HG03196 (cell line): Measurements from ENCODE around the gene SNRNP40.
A peak's percentile ranks its signal among the peaks of the same experiment; 100 is the strongest.

ENCODE experiments used
- ATAC-seq: cut with Tn5 transposase; IDR thresholded peaks from one replicate; pipeline ENCODE4 v1.9.1; 2021; ENCODE audit not compliant: unreplicated experiment

The SNRNP40 gene

GRCh38 chr1:31296486-31297276 lies at the start of gene SNRNP40, which contains the start of gene ZCCHC17:
Gene SNRNP40 (minus strand): TSS chr1:31296788. CDS start chr1:31296751, 37 bp downstream.
Gene ZCCHC17 (plus strand): TSS chr1:31297032. CDS start chr1:31310099, 13,067 bp downstream.
- peak; percentile 97 for ATAC-seq

GRCh38 chr1:31345635-31346034 lies 49.0 kb upstream of the SNRNP40 start:
- ATAC-seq = no peak

- ATAC-seq = no peak
These were observed 47.9 kb upstream of the SNRNP40 start for GRCh38 chr1:31344503-31344902.

- ATAC-seq = no peak
These were observed 40.3 kb upstream of the SNRNP40 start for GRCh38 chr1:31336687-31337467.

- no peak for ATAC-seq
These were observed 38.4 kb upstream of the SNRNP40 start for GRCh38 chr1:31335007-31335406.

GRCh38 chr1:31327381-31327780 lies 30.8 kb upstream of the SNRNP40 start:
- no peak for ATAC-seq

GRCh38 chr1:31326461-31326860 lies 29.9 kb upstream of the SNRNP40 start:
- no peak for ATAC-seq

- no peak for ATAC-seq
These were observed 28.4 kb upstream of the SNRNP40 start for GRCh38 chr1:31324992-31325391.

- no peak for ATAC-seq
These were observed 27.5 kb upstream of the SNRNP40 start for GRCh38 chr1:31324093-31324492.

GRCh38 chr1:31318146-31318545 lies 21.6 kb upstream of the SNRNP40 start:
- ATAC-seq = no peak

GRCh38 chr1:31315902-31316301 lies 19.3 kb upstream of the SNRNP40 start:
- no peak for ATAC-seq

- ATAC-seq = no peak
These were observed 13.6 kb upstream of the SNRNP40 start for GRCh38 chr1:31310198-31310597.

GRCh38 chr1:31308036-31308435 lies 11.4 kb upstream of the SNRNP40 start:
- no peak for ATAC-seq

GRCh38 chr1:31306278-31306677 lies 9.7 kb upstream of the SNRNP40 start:
- no peak for ATAC-seq

- no peak for ATAC-seq
These were observed 6.3 kb upstream of the SNRNP40 start for GRCh38 chr1:31302709-31303441.

GRCh38 chr1:31300193-31300592 lies 3.6 kb upstream of the SNRNP40 start:
- ATAC-seq = no peak

- ATAC-seq = no peak
These were observed 2.8 kb upstream of the SNRNP40 start for GRCh38 chr1:31299365-31299764.

GRCh38 chr1:31297277-31298247 lies 974 bp upstream of the SNRNP40 start:
- peak; percentile 18 for ATAC-seq

GRCh38 chr1:31295874-31296485 lies 608 bp downstream of the SNRNP40 start:
- ATAC-seq = no peak

GRCh38 chr1:31289021-31289420 lies 7.6 kb downstream of the SNRNP40 start:
- ATAC-seq = no peak
